PC-9 (cell line): Measurements from ENCODE around the gene TIMM23.
"Not testable (repeated sequence)": the region's sequence is repeated elsewhere in the genome, so short reads cannot be mapped to it uniquely, and the experiment has no call there.

Experiments
- EZH2 ChIP-seq: fragments of 200-600 bp; sonication (generic); IDR thresholded peaks from 2 replicates; pipeline ENCODE4 v1.8.0; 2017; ENCODE audit warnings: antibody characterized with exemption, low read depth
- TF ChIP-seq, protein P1 (sequence below): fragments of 200-600 bp; sonication (generic); conservative IDR thresholded peaks from 2 replicates; pipeline ENCODE4 v1.6.1; 2017; ENCODE audit warnings: mixed run types, antibody characterized with exemption, mild to moderate bottlenecking, moderate library complexity

DNA sequence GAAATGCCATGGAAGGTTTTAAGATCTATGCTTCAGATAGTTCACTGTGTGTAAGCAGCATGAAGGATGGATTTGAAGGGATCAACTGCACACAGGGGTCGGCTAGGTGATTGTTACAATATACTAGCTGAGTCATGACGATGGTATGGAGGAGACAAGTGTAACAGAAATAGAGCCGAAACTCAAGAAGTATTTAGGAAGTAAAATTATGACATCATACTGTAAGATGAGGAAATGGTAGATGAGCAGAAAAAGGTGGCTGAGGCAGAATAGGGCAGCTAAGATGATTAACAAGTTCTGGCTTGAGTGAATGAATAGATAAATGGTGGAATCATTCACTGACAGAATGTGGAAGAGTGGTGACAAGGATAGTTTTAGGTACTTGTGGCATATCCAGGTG is 37.5 kb upstream of the TIMM23 start:
- TF ChIP-seq, protein P1, sequence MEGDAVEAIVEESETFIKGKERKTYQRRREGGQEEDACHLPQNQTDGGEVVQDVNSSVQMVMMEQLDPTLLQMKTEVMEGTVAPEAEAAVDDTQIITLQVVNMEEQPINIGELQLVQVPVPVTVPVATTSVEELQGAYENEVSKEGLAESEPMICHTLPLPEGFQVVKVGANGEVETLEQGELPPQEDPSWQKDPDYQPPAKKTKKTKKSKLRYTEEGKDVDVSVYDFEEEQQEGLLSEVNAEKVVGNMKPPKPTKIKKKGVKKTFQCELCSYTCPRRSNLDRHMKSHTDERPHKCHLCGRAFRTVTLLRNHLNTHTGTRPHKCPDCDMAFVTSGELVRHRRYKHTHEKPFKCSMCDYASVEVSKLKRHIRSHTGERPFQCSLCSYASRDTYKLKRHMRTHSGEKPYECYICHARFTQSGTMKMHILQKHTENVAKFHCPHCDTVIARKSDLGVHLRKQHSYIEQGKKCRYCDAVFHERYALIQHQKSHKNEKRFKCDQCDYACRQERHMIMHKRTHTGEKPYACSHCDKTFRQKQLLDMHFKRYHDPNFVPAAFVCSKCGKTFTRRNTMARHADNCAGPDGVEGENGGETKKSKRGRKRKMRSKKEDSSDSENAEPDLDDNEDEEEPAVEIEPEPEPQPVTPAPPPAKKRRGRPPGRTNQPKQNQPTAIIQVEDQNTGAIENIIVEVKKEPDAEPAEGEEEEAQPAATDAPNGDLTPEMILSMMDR = not testable (repeated sequence)
- TF ChIP-seq EZH2 = not testable (repeated sequence)
